Endothelial cell of umbilical vein (primary cell): ENCODE measurements around the gene TESMIN. TPM values are rescaled to one million over a fixed set of nuclear protein-coding genes. Genes with fewer than 3 reads are reported as not detected.

Source experiments
- BruUV-seq: library from RNA; stranded (reverse); fragments of 400-500 nt; replicated peaks from 2 replicates; lab custom pipeline; 2021; lab: Mats Ljungman, UMichigan
- CTCF ChIA-PET: fragments of 300-600, 350-600 bp; sonication (Branson Sonifier 250); formaldehyde crosslinking; loops from one replicate; lab custom pipeline; 2021; ENCODE audit warnings: antibody characterized with exemption, inconsistent platforms; lab: Charles Lee
- POLR2A ChIA-PET: fragments of 300-600, 350-600 bp; sonication (Branson Sonifier 250); formaldehyde crosslinking; loops from one replicate; lab custom pipeline; 2021; ENCODE audit warnings: antibody characterized with exemption, inconsistent platforms; lab: Charles Lee
- DNase-seq: peaks from one replicate; pipeline ENCODE4 v3.0.0-alpha.2; 2011; ENCODE audit warnings: low read depth, low spot score
- FAIRE-seq: peaks from 2 replicates; lab custom pipeline; 2011; peaks lifted over from hg19 to GRCh38; lab: Jason Lieb, UNC
- H2AFZ ChIP-seq: 2 replicates; pipeline ENCODE4 v1.6.0; 2012; ENCODE audit warnings: low read depth, low read length, control low read depth, inconsistent platforms
- H3K27ac ChIP-seq: 2 replicates; pipeline ENCODE4 v1.5.1; 2011; ENCODE audit warnings: low read depth, mild to moderate bottlenecking, control low read depth, low read length, moderate library complexity; ENCODE audit not compliant: insufficient read depth
- H3K27me3 ChIP-seq, 2 experiments: 2 replicates each; pipeline versions ENCODE4 v1.6.0 to v1.6.1; 2011; ENCODE audit warnings: low read length in 2 of 2, mixed read lengths in 1 of 2; ENCODE audit not compliant: control insufficient read depth in 2 of 2, insufficient read depth in 2 of 2
- H3K36me3 ChIP-seq, 2 experiments: 2 replicates in 1 of 2; 3 replicates in 1 of 2; pipeline ENCODE4 v1.5.1; 2011; ENCODE audit warnings: low read length in 2 of 2, mild to moderate bottlenecking in 1 of 2, moderate library complexity in 1 of 2; ENCODE audit not compliant: control insufficient read depth in 2 of 2, insufficient read depth in 2 of 2; ENCODE audit errors: extremely low read depth in 1 of 2
- H3K4me1 ChIP-seq: 3 replicates; pipeline ENCODE4 v1.5.1; 2011; ENCODE audit warnings: mild to moderate bottlenecking, low read length; ENCODE audit not compliant: control insufficient read depth, insufficient read depth; ENCODE audit errors: extremely low read depth
- H3K4me2 ChIP-seq: 2 replicates; pipeline ENCODE4 v1.6.1; 2011; ENCODE audit warnings: low read length, control low read depth, mixed read lengths; ENCODE audit not compliant: insufficient read depth
- H3K4me3 ChIP-seq, 3 experiments: fragments of 200-600 bp in 1 of 3; sonication (generic), shearing (Covaris generic) in 1 of 3; replicated peaks in 1 of 3; 2 replicates each; pipeline ENCODE4 v1.5.1; 2011 to 2016; ENCODE audit warnings: control low read depth in 3 of 3, low read length in 3 of 3, mild to moderate bottlenecking in 2 of 3, inconsistent platforms in 1 of 3, low read depth in 1 of 3, moderate library complexity in 1 of 3; ENCODE audit not compliant: insufficient read depth in 1 of 3
- H3K79me2 ChIP-seq: 2 replicates; pipeline ENCODE4 v1.6.0; 2012; ENCODE audit warnings: low read length, inconsistent platforms; ENCODE audit not compliant: control insufficient read depth, insufficient read depth
- H3K9ac ChIP-seq: replicated peaks from 2 replicates; pipeline ENCODE3; 2011; ENCODE audit warnings: low read length, control low read depth; ENCODE audit not compliant: insufficient read depth; ENCODE audit errors: extremely low read depth
- H3K9me1 ChIP-seq: replicated peaks from 3 replicates; pipeline ENCODE4 v1.6.0; 2011; ENCODE audit warnings: mild to moderate bottlenecking, low read length; ENCODE audit not compliant: control insufficient read depth, insufficient read depth; ENCODE audit errors: extremely low read depth
- H3K9me3 ChIP-seq: replicated peaks from 2 replicates; pipeline ENCODE4 v1.5.1; 2012; ENCODE audit warnings: low read length, inconsistent platforms; ENCODE audit not compliant: control insufficient read depth, insufficient read depth
- H4K20me1 ChIP-seq: replicated peaks from 2 replicates; pipeline ENCODE3; 2011; ENCODE audit warnings: mild to moderate bottlenecking, low read length; ENCODE audit not compliant: control insufficient read depth, insufficient read depth; ENCODE audit errors: extremely low read depth
- CTCF ChIP-seq, 2 donors: IDR thresholded peaks; 1 replicate in 1 of 2; 2 replicates in 1 of 2; pipeline ENCODE4 v1.5.1; 2011; ENCODE audit warnings: low read length in 2 of 2, mild to moderate bottlenecking in 2 of 2, moderate library complexity in 2 of 2, control low read depth in 1 of 2, inconsistent platforms in 1 of 2, low read depth in 1 of 2; ENCODE audit not compliant: insufficient read depth in 1 of 2; ENCODE audit errors: extremely low read depth in 1 of 2
- EZH2 ChIP-seq: IDR thresholded peaks from 2 replicates; pipeline ENCODE4 v1.6.1; 2012; ENCODE audit warnings: borderline replicate concordance, low read depth, mild to moderate bottlenecking, moderate library complexity, low read length, inconsistent platforms; ENCODE audit not compliant: severe bottlenecking
- FOS ChIP-seq: IDR thresholded peaks from 2 replicates; pipeline ENCODE4 v1.6.1; 2011; ENCODE audit warnings: mild to moderate bottlenecking, low read length, moderate library complexity, borderline replicate concordance; ENCODE audit not compliant: insufficient read depth
- GATA2 ChIP-seq: IDR thresholded peaks from 2 replicates; pipeline ENCODE4 v1.7.0; 2011; ENCODE audit warnings: low read depth, mild to moderate bottlenecking, moderate library complexity, mixed read lengths, low read length; ENCODE audit not compliant: insufficient read length, insufficient read depth
- JUN ChIP-seq: IDR thresholded peaks from 2 replicates; pipeline ENCODE4 v1.6.1; 2011; ENCODE audit warnings: borderline replicate concordance, low read depth; ENCODE audit not compliant: insufficient read length, insufficient read depth
- MAX ChIP-seq: IDR thresholded peaks from 2 replicates; pipeline ENCODE4 v1.6.1; 2011; ENCODE audit not compliant: insufficient read depth, insufficient read length
- MYC ChIP-seq: IDR thresholded peaks from one replicate; pipeline ENCODE4 v1.6.1; 2011; ENCODE audit warnings: mild to moderate bottlenecking, low read depth, low read length
- POLR2A ChIP-seq: IDR thresholded peaks from 2 replicates; pipeline ENCODE4 v1.6.1; 2012; ENCODE audit warnings: low read depth, mild to moderate bottlenecking, control low read depth, low read length
- POLR2AphosphoS5 ChIP-seq: IDR thresholded peaks from 2 replicates; pipeline ENCODE4 v1.6.1; 2012; ENCODE audit warnings: low read depth, mild to moderate bottlenecking, control low read depth, low read length, moderate library complexity; ENCODE audit not compliant: insufficient read depth
- dilution Hi-C: fragments of 300-500 bp; cut with MboI; formaldehyde crosslinking; loops from one replicate; pipeline ENCODE4 v1.15.0; 2019; ENCODE audit warnings: low sequenced_read_pairs; ENCODE audit not compliant: extremely low pct_ligation_motif_present
- intact Hi-C: fragments of 100-400 bp; cut with micrococcal nuclease; formaldehyde crosslinking; loops from one replicate; pipeline ENCODE4 v1.10.0; 2022
- polyA plus RNA-seq, 4 experiments: library from polyadenylated mRNA; depleted of rRNA in 3 of 4; stranded (reverse) in 3 of 4; unstranded in 1 of 4; fragments of >200 nt; gene quantifications; 2 replicates each; pipeline versions ENCODE4 v1.2.1 to v1.2.3, GENCODE V29; 2011 to 2012; ENCODE audit warnings: missing spikeins in 1 of 4
- total RNA-seq: library from RNA; stranded (reverse); gene quantifications from 2 replicates; pipeline ENCODE4 v1.2.3, GENCODE V29; 2021

TESMIN gene
- total and polyA plus RNA-seq, 2 donors (not counting 3 experiments of a cell fraction or from before 2014, with no cell fraction given), result 1.7 to 6.1 TPM

GRCh38 chr11:68669301-68670090 is 81.8 kb downstream of the TESMIN start:
- Histone ChIP-seq H3K9ac (no peak overlapping the region), H3K9me3 (no peaks in the 10 kb centered on the region), H4K20me1 (no peaks in the 10 kb centered on the region), H3K9me1 (no peaks in the 10 kb centered on the region), H3K4me2 (no peak overlapping the region), H3K79me2 (no peaks in the 10 kb centered on the region), H3K36me3 (no peaks in the 10 kb centered on the region), H3K4me3 (no peak overlapping the region), H2AFZ (no peak overlapping the region), H3K4me1 (no peaks in the 10 kb centered on the region), H3K27me3 (no peaks in the 10 kb centered on the region), H3K27ac (no peak overlapping the region)
- dilution Hi-C loops, result no loop called here
- ChIA-PET CTCF (no interaction called here), POLR2A (no interaction called here)
- intact Hi-C loops, result no loop called here
- no TSS peak for BruUV-seq
- no peak for FAIRE-seq
- TF ChIP-seq FOS, result no peak
- TF ChIP-seq JUN, result no peak
- no peak for TF ChIP-seq EZH2
- TF ChIP-seq POLR2A, result no peak
- no peak for TF ChIP-seq POLR2AphosphoS5
- TF ChIP-seq MYC, result no peak
- no peak for TF ChIP-seq GATA2
- no peak for TF ChIP-seq CTCF (IDR thresholded peaks at IDR 0.05; ENCODE audit: extremely low read depth in 1 of 2, insufficient read depth in 1 of 2, low read depth in 1 of 2, low read length in 2 of 2)
- no peak for TF ChIP-seq MAX
- no peak for DNase-seq
